Left cardiac atrium (tissue), 2 donors: ENCODE data around the gene SIVA1. TPM values are rescaled to one million over a fixed set of nuclear protein-coding genes. Genes with fewer than 3 reads are reported as not detected.

Experiments
- total RNA-seq, 2 donors: library from RNA; stranded (reverse); fragmentation: NEBNext Ultra II Directional; extraction: Animal tissue kit (Norgen Biotek cat#: 25700); gene quantifications; one replicate each; pipeline ENCODE4 v1.2.1, GENCODE V29; 2021
- donor health status: DM: no; HTN: yes; CAD: no; lungs with severe emphysema.
- donor health status: DM: yes; HTN: yes; CAD: no.

Gene SIVA1
- total RNA-seq, 2 donors from 2014 or later: 67.6 to 68.7 TPM

Other genes with a start within 250 kb of the SIVA1 start
- gene C14orf180, start 173.4 kb upstream of the SIVA1 start, total RNA-seq: 10 to 100 TPM; 26.6 to 66.7 TPM
- gene TMEM179, start 148.4 kb upstream of the SIVA1 start, total RNA-seq: 1 to 10 TPM in 1 of 2 donors, under 1 TPM in 1; 0.24 to 1.0 TPM
- gene INF2, start 63.5 kb upstream of the SIVA1 start, total RNA-seq: 10 to 100 TPM; 44.4 to 44.7 TPM
- 100 to 1,000 TPM in 1 of 2 donors, 10 to 100 TPM in 1; 86.2 to 102 TPM for gene ADSS1, start 28.9 kb upstream of the SIVA1 start, total RNA-seq
- 100 to 1,000 TPM; 113 to 127 TPM for gene AKT1, start 42.6 kb downstream of the SIVA1 start, total RNA-seq
- 1 to 10 TPM; 5.2 to 8.1 TPM for gene ZBTB42, start 48.0 kb downstream of the SIVA1 start, total RNA-seq
- gene CEP170B, start 112.1 kb downstream of the SIVA1 start, total RNA-seq: 10 to 100 TPM; 12.4 to 17.2 TPM
- gene PLD4, start 171.7 kb downstream of the SIVA1 start, total RNA-seq: under 1 TPM; 0.13 to 0.24 TPM
- gene AHNAK2, start 225.2 kb downstream of the SIVA1 start, total RNA-seq: 1 to 10 TPM; 7.1 to 9.7 TPM
- gene CLBA1, start 232.6 kb downstream of the SIVA1 start, total RNA-seq: 1 to 10 TPM; 1.9 TPM